CD4-positive, CD25-positive, alpha-beta regulatory T cell (primary cell): Measurements from ENCODE around the gene ZBTB8B. TPM values are rescaled to one million over a fixed set of nuclear protein-coding genes. Genes with fewer than 3 reads are reported as not detected.
"Not testable (repeated sequence)": the region's sequence is repeated elsewhere in the genome, so short reads cannot be mapped to it uniquely, and the experiment has no call there.

ENCODE experiments used
- ATAC-seq, 2 donors: fragments of 150-1000 bp; cut with Tn5 transposase; one replicate each; pipeline ENCODE4 v1.10.0; 2021; ENCODE audit warnings: low read depth in 2 of 2, moderate number of reproducible peaks in 2 of 2, moderate library complexity in 1 of 2
- DNase-seq, 3 donors: peaks; one replicate each; pipeline versions ENCODE4 v3.0.0 to v3.0.0-alpha.2; 2012 to 2022; ENCODE audit warnings: mixed read lengths in 1 of 3
- H3K27ac ChIP-seq: one replicate; pipeline ENCODE4 v1.7.0; 2013; ENCODE audit warnings: mild to moderate bottlenecking, low read length; ENCODE audit not compliant: insufficient read depth, poor library complexity, severe bottlenecking
- H3K27me3 ChIP-seq: one replicate; pipeline ENCODE4 v1.7.0; 2013; ENCODE audit warnings: low read length; ENCODE audit not compliant: control insufficient read depth, insufficient read depth
- H3K36me3 ChIP-seq: one replicate; pipeline ENCODE4 v1.7.0; 2013; ENCODE audit warnings: mild to moderate bottlenecking, low read length, moderate library complexity; ENCODE audit not compliant: control insufficient read depth, insufficient read depth
- H3K4me1 ChIP-seq: 2 replicates; pipeline ENCODE4 v1.7.0; 2013; ENCODE audit warnings: mild to moderate bottlenecking, low read length; ENCODE audit not compliant: insufficient read depth, control insufficient read depth, poor library complexity, severe bottlenecking
- H3K4me3 ChIP-seq: one replicate; pipeline ENCODE4 v1.7.0; 2013; ENCODE audit warnings: low read depth, mild to moderate bottlenecking, low read length, moderate library complexity
- H3K9me3 ChIP-seq, 2 experiments: 1 replicate in 1 of 2; 2 replicates in 1 of 2; pipeline ENCODE4 v1.7.0; 2013; ENCODE audit warnings: low read length in 2 of 2, mild to moderate bottlenecking in 1 of 2, moderate library complexity in 1 of 2; ENCODE audit not compliant: control insufficient read depth in 2 of 2
- H3K27ac Mint-ChIP-seq, 3 donors: one replicate each; pipeline ENCODE4 v1.8.0; 2020 to 2022; ENCODE audit warnings: mild to moderate bottlenecking in 3 of 3, mixed read lengths in 3 of 3, moderate library complexity in 2 of 3
- H3K27me3 Mint-ChIP-seq: one replicate; pipeline ENCODE4 v1.8.0; 2022; ENCODE audit warnings: mild to moderate bottlenecking, mixed read lengths
- H3K36me3 Mint-ChIP-seq: one replicate; pipeline ENCODE4 v1.8.0; 2020; ENCODE audit warnings: mixed read lengths
- H3K4me1 Mint-ChIP-seq, 4 donors: one replicate each; pipeline ENCODE4 v1.8.0; 2020 to 2022; ENCODE audit warnings: mixed read lengths in 4 of 4, mild to moderate bottlenecking in 1 of 4
- H3K4me3 Mint-ChIP-seq, 4 donors: one replicate each; pipeline ENCODE4 v1.8.0; 2020 to 2022; ENCODE audit warnings: mild to moderate bottlenecking in 4 of 4, mixed read lengths in 4 of 4, moderate library complexity in 3 of 4
- H3K9me3 Mint-ChIP-seq, 7 donors: one replicate each; pipeline ENCODE4 v1.8.0; 2020 to 2022; ENCODE audit warnings: mixed read lengths in 7 of 7, mild to moderate bottlenecking in 3 of 7, moderate library complexity in 2 of 7
- polyA plus RNA-seq, 4 donors: library from polyadenylated mRNA; unstranded; fragments of 300-500 nt; fragmentation: Illumina TruSeq; gene quantifications; one replicate each; pipeline ENCODE4 v1.2.3, GENCODE V29; 2021
- total RNA-seq: library from RNA; stranded (reverse); gene quantifications from one replicate; pipeline ENCODE4 v1.2.3, GENCODE V29; 2022

ZBTB8B gene
- total and polyA plus RNA-seq, 5 donors from 2014 or later = not detected

- not testable (repeated sequence) for H3K4me1 Mint-ChIP-seq, H3K4me3 Mint-ChIP-seq, DNase-seq, H3K36me3 Mint-ChIP-seq, ATAC-seq, H3K27ac ChIP-seq, H3K4me1 ChIP-seq, H3K4me3 ChIP-seq, H3K27me3 ChIP-seq, H3K36me3 ChIP-seq, H3K27ac Mint-ChIP-seq
- peaks cover 8 to 21% of the 10 kb centered on the region in 2 experiments for H3K9me3 ChIP-seq
- peaks cover 45% of the 10 kb centered on the region for H3K27me3 Mint-ChIP-seq
- H3K9me3 Mint-ChIP-seq = peaks cover 0 to 19% (median 8%) of the 10 kb centered on the region in 7 donors
Measured at GRCh38 chr1:32458798-32459197, 6.1 kb upstream of the ZBTB8B start.

GRCh38 chr1:32462977-32463376, 1.9 kb upstream of the ZBTB8B start:
- not testable (repeated sequence) for H3K27ac ChIP-seq, H3K4me3 ChIP-seq, ATAC-seq, H3K36me3 ChIP-seq, H3K27ac Mint-ChIP-seq, DNase-seq, H3K36me3 Mint-ChIP-seq
- H3K4me1 ChIP-seq = peaks cover 17% of the 10 kb centered on the region
- peaks cover 29% of the 10 kb centered on the region for H3K27me3 ChIP-seq
- peaks cover 0 to 15% (median 10%) of the 10 kb centered on the region in 4 donors for H3K4me1 Mint-ChIP-seq
- peak overlapping the region in 1 of 4 donors; percentile 11 for H3K4me3 Mint-ChIP-seq
- peaks cover 8 to 20% of the 10 kb centered on the region in 2 experiments for H3K9me3 ChIP-seq
- H3K27me3 Mint-ChIP-seq = peaks cover 57% of the 10 kb centered on the region
- peaks cover 0 to 17% (median 6%) of the 10 kb centered on the region in 7 donors for H3K9me3 Mint-ChIP-seq

- ATAC-seq (no peak), DNase-seq (peak in 1 of 3 donors; percentile 8)
- Mint-ChIP-seq H3K36me3 (no peaks in the 10 kb centered on the region), H3K4me1 (peaks cover 0 to 15% (median 10%) of the 10 kb centered on the region in 4 donors), H3K27me3 (peaks cover 62% of the 10 kb centered on the region), H3K9me3 (peaks cover 0 to 6% (median 1%) of the 10 kb centered on the region in 7 donors), H3K4me3 (peak overlapping the region in 2 of 4 donors; percentile 64 to 80), H3K27ac (peak overlapping the region in 1 of 3 donors; percentile 28)
- Histone ChIP-seq H3K9me3 (peaks cover 4 to 7% of the 10 kb centered on the region in 2 experiments), H3K27me3 (peaks cover 31% of the 10 kb centered on the region), H3K27ac (no peak overlapping the region), H3K4me3 (no peak overlapping the region), H3K36me3 (no peaks in the 10 kb centered on the region), H3K4me1 (peaks cover 17% of the 10 kb centered on the region)
Measured at GRCh38 chr1:32464191-32464715, 619 bp upstream of the ZBTB8B start.

- Histone ChIP-seq H3K9me3 (no peaks in the 10 kb centered on the region), H3K36me3 (no peaks in the 10 kb centered on the region), H3K27me3 (peaks cover 31% of the 10 kb centered on the region), H3K4me3 (no peak overlapping the region), H3K4me1 (peaks cover 17% of the 10 kb centered on the region), H3K27ac (no peak overlapping the region)
- Mint-ChIP-seq H3K36me3 (no peaks in the 10 kb centered on the region), H3K4me3 (peak overlapping the region in 2 of 4 donors; percentile 51 to 64), H3K4me1 (peaks cover 0 to 15% (median 10%) of the 10 kb centered on the region in 4 donors), H3K27me3 (peaks cover 65% of the 10 kb centered on the region), H3K27ac (no peak overlapping the region), H3K9me3 (peaks cover 0 to 6% (median 0%) of the 10 kb centered on the region in 7 donors)
- DNase-seq (no peak), ATAC-seq (no peak)
Measured at GRCh38 chr1:32465578-32465933, 684 bp downstream of the ZBTB8B start.

GRCh38 chr1:32466761-32467160, 1.9 kb downstream of the ZBTB8B start:
- no peak for ATAC-seq
- Histone ChIP-seq H3K4me3 (no peak overlapping the region), H3K27ac (no peak overlapping the region), H3K4me1 (peaks cover 17% of the 10 kb centered on the region), H3K27me3 (peaks cover 30% of the 10 kb centered on the region), H3K36me3 (no peaks in the 10 kb centered on the region), H3K9me3 (no peaks in the 10 kb centered on the region)
- DNase-seq = no peak
- peaks cover 0 to 15% (median 10%) of the 10 kb centered on the region in 4 donors for H3K4me1 Mint-ChIP-seq
- H3K27me3 Mint-ChIP-seq = peaks cover 62% of the 10 kb centered on the region
- H3K36me3 Mint-ChIP-seq = no peaks in the 10 kb centered on the region
- H3K4me3 Mint-ChIP-seq = no peak overlapping the region
- H3K27ac Mint-ChIP-seq = no peak overlapping the region
- peaks cover 0 to 3% (median 0%) of the 10 kb centered on the region in 7 donors for H3K9me3 Mint-ChIP-seq

DNA sequence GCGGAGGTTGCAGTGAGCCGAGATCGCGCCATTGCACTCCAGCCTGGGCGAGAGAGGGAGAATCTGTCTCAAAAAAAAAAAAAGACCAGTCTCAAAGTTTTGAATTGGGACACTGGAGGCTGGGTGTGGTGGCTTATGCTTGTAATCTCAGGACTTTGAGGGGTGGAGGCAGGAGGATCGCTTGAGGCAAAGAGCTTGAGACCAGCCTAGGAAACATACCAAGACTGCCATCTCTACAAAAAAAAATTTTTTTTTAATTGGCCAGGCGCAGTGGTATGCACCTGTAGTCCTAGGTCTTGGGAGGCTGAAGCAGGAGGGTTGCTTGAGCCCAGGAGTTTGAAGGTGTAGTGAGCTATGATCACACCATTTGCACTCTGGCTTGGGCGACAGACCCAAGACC, 3.9 kb downstream of the ZBTB8B start:
- DNase-seq (no peak), ATAC-seq (no peak)
- Histone ChIP-seq H3K27ac (no peak overlapping the region), H3K27me3 (peaks cover 31% of the 10 kb centered on the region), H3K4me1 (peaks cover 17% of the 10 kb centered on the region), H3K36me3 (no peaks in the 10 kb centered on the region), H3K4me3 (no peak overlapping the region), H3K9me3 (no peaks in the 10 kb centered on the region)
- H3K27me3 Mint-ChIP-seq = peaks cover 44% of the 10 kb centered on the region
- no peak overlapping the region for H3K27ac Mint-ChIP-seq
- no peak overlapping the region for H3K4me3 Mint-ChIP-seq
- peaks cover 0 to 1% (median 0%) of the 10 kb centered on the region in 7 donors for H3K9me3 Mint-ChIP-seq
- peaks cover 0 to 15% (median 10%) of the 10 kb centered on the region in 4 donors for H3K4me1 Mint-ChIP-seq
- H3K36me3 Mint-ChIP-seq = no peaks in the 10 kb centered on the region

DNA sequence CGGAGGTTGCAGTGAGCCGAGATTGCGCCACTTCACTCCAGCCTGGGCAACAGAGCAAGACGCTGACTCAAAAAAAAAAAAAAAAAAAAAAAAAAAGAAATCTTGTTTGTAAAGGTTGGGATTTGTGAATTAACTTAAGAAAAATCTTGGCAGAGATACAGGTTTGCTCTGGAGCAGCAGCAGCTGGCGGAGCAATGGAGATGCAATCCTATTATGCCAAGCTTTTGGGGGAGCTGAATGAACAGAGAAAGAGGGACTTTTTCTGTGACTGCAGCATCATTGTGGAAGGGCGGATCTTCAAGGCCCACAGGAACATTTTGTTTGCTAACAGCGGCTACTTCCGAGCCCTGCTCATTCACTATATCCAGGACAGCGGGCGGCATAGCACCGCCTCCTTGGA, 5.6 kb downstream of the ZBTB8B start:
- Mint-ChIP-seq H3K4me3 (no peak overlapping the region), H3K4me1 (peaks cover 0 to 4% (median 3%) of the 10 kb centered on the region in 4 donors), H3K9me3 (peaks cover 0 to 2% (median 0%) of the 10 kb centered on the region in 7 donors), H3K36me3 (no peaks in the 10 kb centered on the region), H3K27me3 (peaks cover 39% of the 10 kb centered on the region), H3K27ac (no peak overlapping the region)
- no peaks in the 10 kb centered on the region for H3K36me3 ChIP-seq
- no peak for DNase-seq
- no peaks in the 10 kb centered on the region for H3K9me3 ChIP-seq
- no peak for ATAC-seq
- H3K4me3 ChIP-seq = no peak overlapping the region
- H3K27me3 ChIP-seq = peaks cover 22% of the 10 kb centered on the region
- peaks cover 5% of the 10 kb centered on the region for H3K4me1 ChIP-seq
- H3K27ac ChIP-seq = no peak overlapping the region
